HCT116 (cell line): ENCODE results near the gene ACSS1. TPM values are rescaled to one million over a fixed set of nuclear protein-coding genes. Genes with fewer than 3 reads are reported as not detected.

Source experiments
- ATAC-seq: fragments of 200-7000 bp; cut with Tn5 transposase; 2 replicates; pipeline ENCODE4 v1.9.1; 2020; ENCODE audit warnings: mild to moderate bottlenecking, moderate library complexity
- BruUV-seq: library from RNA; stranded (reverse); fragments of 400-500 nt; replicated peaks from 2 replicates; lab custom pipeline; 2021; lab: Mats Ljungman, UMichigan
- CTCF ChIA-PET: fragments of 300-600 bp; sonication (Branson Sonifier 250); formaldehyde crosslinking; loops from one replicate; lab custom pipeline; 2021; ENCODE audit warnings: antibody characterized with exemption; lab: Charles Lee
- POLR2A ChIA-PET: fragments of 300-600, 350-600 bp; sonication (Branson Sonifier 250); formaldehyde crosslinking; loops from one replicate; lab custom pipeline; 2021; ENCODE audit warnings: antibody characterized with exemption; lab: Charles Lee
- RAD21 ChIA-PET, 2 experiments: fragments of 300-600 bp; sonication (Branson Sonifier 250); formaldehyde crosslinking; loops; one replicate each; lab custom pipeline; 2023; ENCODE audit warnings: low total read pairs in 2 of 2; ENCODE audit not compliant: uncharacterized antibody in 2 of 2, unreplicated experiment in 2 of 2, low non-redundant PET in 1 of 2; lab: Charles Lee
- DNase-seq: peaks from one replicate; pipeline ENCODE4 v3.0.0-alpha.2; 2010; ENCODE audit warnings: low read depth, low spot score
- H2AFZ ChIP-seq: fragments of 200-600 bp; shearing (Covaris generic), sonication (generic); 2 replicates; pipeline ENCODE4 v1.6.1; 2017; ENCODE audit warnings: low read depth, mixed run types, mixed read lengths, antibody characterized with exemption, low read length; ENCODE audit not compliant: poor library complexity, severe bottlenecking
- H3K27ac ChIP-seq: 2 replicates; pipeline ENCODE4 v1.5.1; 2012; ENCODE audit warnings: low read depth, low read length
- H3K27me3 ChIP-seq: fragments of 200-600 bp; sonication (generic); 2 replicates; pipeline ENCODE4 v1.6.1; 2016; ENCODE audit warnings: mixed run types, low read length, mixed read lengths; ENCODE audit not compliant: insufficient read depth
- H3K36me3 ChIP-seq, 2 experiments: fragments of 200-500 bp in 1 of 2; fragments of 200-600 bp in 1 of 2; sonication (Bioruptor generic) in 1 of 2; sonication (generic) in 1 of 2; 2 replicates each; pipeline versions ENCODE4 v1.5.1 to v1.6.1; 2014 to 2016; ENCODE audit warnings: low read length in 2 of 2, inconsistent platforms in 1 of 2, mixed read lengths in 1 of 2, mixed run types in 1 of 2; ENCODE audit not compliant: insufficient read depth in 2 of 2, control insufficient read depth in 1 of 2
- H3K4me1 ChIP-seq, 2 experiments: fragments of 200-600 bp in 1 of 2; sonication (generic) in 1 of 2; 2 replicates each; pipeline versions ENCODE4 v1.5.1 to v1.6.1; 2012 to 2017; ENCODE audit warnings: low read length in 2 of 2, inconsistent platforms in 1 of 2, mild to moderate bottlenecking in 1 of 2, mixed read lengths in 1 of 2, mixed run types in 1 of 2, moderate library complexity in 1 of 2; ENCODE audit not compliant: insufficient read depth in 2 of 2, control insufficient read depth in 1 of 2
- H3K4me2 ChIP-seq: fragments of 200-600 bp; sonication (generic); 2 replicates; pipeline ENCODE4 v1.6.1; 2017; ENCODE audit warnings: mixed run types, low read length, mixed read lengths
- H3K4me3 ChIP-seq, 2 experiments: fragments of 200-600 bp in 1 of 2; sonication (generic) in 1 of 2; replicated peaks in 1 of 2; 2 replicates each; pipeline ENCODE4 v1.5.1; 2011 to 2016; ENCODE audit warnings: low read length in 2 of 2, control low read depth in 1 of 2, low read depth in 1 of 2, mild to moderate bottlenecking in 1 of 2, mixed read lengths in 1 of 2, mixed run types in 1 of 2
- H3K79me2 ChIP-seq: fragments of 200-600 bp; sonication (generic); 2 replicates; pipeline ENCODE4 v1.6.1; 2017; ENCODE audit warnings: mild to moderate bottlenecking, mixed run types, low read length, moderate library complexity, mixed read lengths; ENCODE audit not compliant: insufficient read depth
- H3K9ac ChIP-seq: fragments of 200-600 bp; sonication (generic); 2 replicates; pipeline ENCODE4 v1.6.1; 2016; ENCODE audit warnings: low read length, mixed read lengths
- H3K9me2 ChIP-seq: fragments of 200-600 bp; sonication (generic), shearing (Covaris generic); 2 replicates; pipeline ENCODE4 v1.6.1; 2017; ENCODE audit warnings: mixed run types, mild to moderate bottlenecking, moderate library complexity; ENCODE audit not compliant: insufficient read depth
- H3K9me3 ChIP-seq, 2 experiments: fragments of 200-500 bp in 1 of 2; fragments of 200-600 bp in 1 of 2; sonication (Bioruptor generic) in 1 of 2; sonication (generic) in 1 of 2; 2 replicates each; pipeline ENCODE4 v1.6.1; 2014 to 2017; ENCODE audit warnings: low read length in 2 of 2, mixed read lengths in 2 of 2, inconsistent platforms in 1 of 2, low read depth in 1 of 2, mild to moderate bottlenecking in 1 of 2, mixed run types in 1 of 2, moderate library complexity in 1 of 2; ENCODE audit not compliant: control insufficient read depth in 1 of 2, insufficient read depth in 1 of 2
- H4K20me1 ChIP-seq: fragments of 200-600 bp; sonication (generic), shearing (Covaris generic); 2 replicates; pipeline ENCODE4 v1.6.1; 2017; ENCODE audit warnings: mixed run types, mild to moderate bottlenecking, moderate library complexity; ENCODE audit not compliant: insufficient read depth
- ATF3 ChIP-seq: IDR thresholded peaks from 2 replicates; pipeline ENCODE4 v1.6.1; 2012
- EGR1 ChIP-seq: IDR thresholded peaks from 2 replicates; pipeline ENCODE4 v1.6.1; 2012; ENCODE audit warnings: low read depth
- FOSL1 ChIP-seq: IDR thresholded peaks from 2 replicates; pipeline ENCODE4 v1.6.1; 2012; ENCODE audit warnings: low read depth
- POLR2AphosphoS5 ChIP-seq: IDR thresholded peaks from 2 replicates; pipeline ENCODE4 v1.6.1; 2011; ENCODE audit warnings: mild to moderate bottlenecking, low read depth, low read length, moderate library complexity
- RAD21 ChIP-seq: IDR thresholded peaks from 2 replicates; pipeline ENCODE4 v1.6.1; 2012; ENCODE audit warnings: low read depth, mild to moderate bottlenecking
- SP1 ChIP-seq: IDR thresholded peaks from 2 replicates; pipeline ENCODE4 v1.6.1; 2012; ENCODE audit warnings: low read depth
- SRF ChIP-seq: IDR thresholded peaks from 2 replicates; pipeline ENCODE4 v1.6.1; 2012; ENCODE audit warnings: low read depth
- YY1 ChIP-seq: IDR thresholded peaks from 2 replicates; pipeline ENCODE4 v1.6.1; 2011; ENCODE audit warnings: low read length, low read depth, moderate library complexity, mild to moderate bottlenecking; ENCODE audit not compliant: insufficient replicate concordance; ENCODE audit errors: extremely low read depth
- ZFX ChIP-seq: fragments of 450-650 bp; IDR thresholded peaks from 2 replicates; pipeline ENCODE4 v1.6.1; 2017
- intact Hi-C: fragments of 100-400 bp; cut with micrococcal nuclease; formaldehyde crosslinking; loops from 2 replicates; pipeline ENCODE4 v1.10.0; 2022
- total RNA-seq: library from RNA; stranded (reverse); gene quantifications from one replicate; pipeline ENCODE4 v1.2.1, GENCODE V29; 2021; ENCODE audit not compliant: unreplicated experiment
- TF ChIP-seq, protein P1 (sequence below): IDR thresholded peaks from 2 replicates; pipeline ENCODE4 v1.6.1; 2012; ENCODE audit warnings: low read depth

Gene ACSS1
- total RNA-seq, 1 experiment from 2014 or later = 0.27 TPM

DNA sequence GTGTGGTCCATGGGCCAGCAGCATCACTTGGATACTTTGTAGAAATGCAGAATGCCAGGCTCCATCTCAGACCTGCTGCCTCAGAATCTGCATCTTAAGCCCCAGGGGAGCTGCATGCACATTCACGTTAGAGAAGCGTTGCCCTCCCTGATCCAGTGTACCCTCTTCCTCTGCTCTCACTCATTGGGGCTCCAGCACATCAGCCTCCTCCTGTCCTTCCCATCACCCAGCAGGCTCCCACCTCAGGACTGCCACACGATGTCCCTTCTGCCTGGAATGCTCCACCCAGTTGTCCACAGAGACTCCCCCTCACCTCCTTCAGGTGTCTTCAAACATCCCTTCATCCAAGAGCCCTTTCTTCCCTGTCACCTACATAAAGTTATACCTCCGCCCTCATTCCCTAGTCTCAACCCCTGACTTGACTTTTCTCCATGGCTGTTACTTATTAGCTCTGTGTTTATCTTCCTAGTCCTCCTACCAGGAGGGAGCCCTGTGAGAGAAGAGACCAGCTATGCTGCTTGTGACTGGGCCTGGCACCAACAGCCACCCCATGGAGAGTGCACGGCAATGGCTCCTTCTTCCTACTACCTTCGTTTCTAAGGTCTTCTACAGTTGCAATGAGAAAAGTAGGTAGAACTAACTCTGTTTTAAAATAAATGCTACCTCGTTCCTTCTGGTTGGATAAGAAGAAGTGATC lies 3.3 kb upstream of the ACSS1 start:
- Histone ChIP-seq H2AFZ (no peak overlapping the region), H3K9me2 (no peaks in the 10 kb centered on the region), H3K4me3 (no peak overlapping the region), H3K9me3 (no peaks in the 10 kb centered on the region), H3K36me3 (no peaks in the 10 kb centered on the region), H3K9ac (no peak overlapping the region), H3K27me3 (peaks cover 52% of the 10 kb centered on the region), H3K4me2 (no peak overlapping the region), H4K20me1 (no peaks in the 10 kb centered on the region), H3K4me1 (no peaks in the 10 kb centered on the region), H3K27ac (no peak overlapping the region), H3K79me2 (no peaks in the 10 kb centered on the region)
- ATAC-seq (no peak), DNase-seq (no peak)
- TF ChIP-seq EGR1 (no peak), POLR2AphosphoS5 (no peak), ATF3 (no peak), SRF (no peak), ZFX (no peak), RAD21 (no peak), FOSL1 (no peak), SP1 (no peak)
- CTCF ChIA-PET = interaction anchor here (5.4 kb wide), 1 partner anchor 66 kb away, joined by 31 read pairs; no protein-coding TSS in a partner anchor
- intact Hi-C loops = loop anchor here (10.0 kb wide), 1 partner anchor 334 kb away; the partner anchor contains the start of gene ABHD12
- no TSS peak for BruUV-seq
- POLR2A ChIA-PET = no interaction called here
- RAD21 ChIA-PET = no interaction called here

DNA sequence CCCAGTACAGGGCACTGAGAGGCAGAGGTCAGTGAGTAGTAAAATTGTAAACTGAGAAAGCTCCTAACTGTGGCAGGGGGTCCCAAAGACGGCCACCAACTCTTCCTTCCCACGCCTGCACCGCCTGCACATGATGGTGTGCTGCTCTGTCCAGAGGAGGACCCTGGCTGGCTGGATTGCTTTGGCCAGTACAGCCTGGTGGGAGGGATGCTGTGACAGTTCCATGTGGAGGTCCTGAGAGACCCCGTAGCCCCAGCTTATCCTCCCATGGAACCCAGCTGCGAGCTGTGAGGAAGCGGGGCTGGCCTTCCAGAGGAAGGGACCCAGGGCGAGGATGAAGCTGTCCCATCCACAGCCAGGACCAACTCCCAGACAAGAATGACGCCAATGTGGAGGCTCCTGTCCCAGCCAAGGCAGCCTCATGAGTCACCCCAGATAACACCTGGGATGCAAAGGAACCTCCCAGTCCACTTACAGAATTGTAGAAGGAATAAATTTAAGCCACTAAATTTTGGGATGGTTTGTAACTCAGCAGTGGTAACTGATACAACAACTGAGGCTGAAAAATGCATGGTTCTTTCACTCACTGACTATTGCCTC lies 2.0 kb upstream of the ACSS1 start:
- no peak for ATAC-seq
- ChIA-PET RAD21 (no interaction called here), POLR2A (no interaction called here), CTCF (no interaction called here)
- Histone ChIP-seq H3K27ac (no peak overlapping the region), H4K20me1 (no peaks in the 10 kb centered on the region), H3K27me3 (peaks cover 47% of the 10 kb centered on the region), H3K4me2 (no peak overlapping the region), H3K9me3 (no peaks in the 10 kb centered on the region), H3K4me3 (no peak overlapping the region), H3K9me2 (no peaks in the 10 kb centered on the region), H3K36me3 (no peaks in the 10 kb centered on the region), H2AFZ (no peak overlapping the region), H3K79me2 (no peaks in the 10 kb centered on the region), H3K9ac (no peak overlapping the region), H3K4me1 (no peaks in the 10 kb centered on the region)
- no TSS peak for BruUV-seq
- TF ChIP-seq YY1 (no peak), FOSL1 (no peak), SRF (no peak), EGR1 (no peak)
- TF ChIP-seq, protein P1, sequence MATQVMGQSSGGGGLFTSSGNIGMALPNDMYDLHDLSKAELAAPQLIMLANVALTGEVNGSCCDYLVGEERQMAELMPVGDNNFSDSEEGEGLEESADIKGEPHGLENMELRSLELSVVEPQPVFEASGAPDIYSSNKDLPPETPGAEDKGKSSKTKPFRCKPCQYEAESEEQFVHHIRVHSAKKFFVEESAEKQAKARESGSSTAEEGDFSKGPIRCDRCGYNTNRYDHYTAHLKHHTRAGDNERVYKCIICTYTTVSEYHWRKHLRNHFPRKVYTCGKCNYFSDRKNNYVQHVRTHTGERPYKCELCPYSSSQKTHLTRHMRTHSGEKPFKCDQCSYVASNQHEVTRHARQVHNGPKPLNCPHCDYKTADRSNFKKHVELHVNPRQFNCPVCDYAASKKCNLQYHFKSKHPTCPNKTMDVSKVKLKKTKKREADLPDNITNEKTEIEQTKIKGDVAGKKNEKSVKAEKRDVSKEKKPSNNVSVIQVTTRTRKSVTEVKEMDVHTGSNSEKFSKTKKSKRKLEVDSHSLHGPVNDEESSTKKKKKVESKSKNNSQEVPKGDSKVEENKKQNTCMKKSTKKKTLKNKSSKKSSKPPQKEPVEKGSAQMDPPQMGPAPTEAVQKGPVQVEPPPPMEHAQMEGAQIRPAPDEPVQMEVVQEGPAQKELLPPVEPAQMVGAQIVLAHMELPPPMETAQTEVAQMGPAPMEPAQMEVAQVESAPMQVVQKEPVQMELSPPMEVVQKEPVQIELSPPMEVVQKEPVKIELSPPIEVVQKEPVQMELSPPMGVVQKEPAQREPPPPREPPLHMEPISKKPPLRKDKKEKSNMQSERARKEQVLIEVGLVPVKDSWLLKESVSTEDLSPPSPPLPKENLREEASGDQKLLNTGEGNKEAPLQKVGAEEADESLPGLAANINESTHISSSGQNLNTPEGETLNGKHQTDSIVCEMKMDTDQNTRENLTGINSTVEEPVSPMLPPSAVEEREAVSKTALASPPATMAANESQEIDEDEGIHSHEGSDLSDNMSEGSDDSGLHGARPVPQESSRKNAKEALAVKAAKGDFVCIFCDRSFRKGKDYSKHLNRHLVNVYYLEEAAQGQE = no peak
- no peak for DNase-seq
- intact Hi-C loops = loop anchor here (10.0 kb wide), 1 partner anchor 335 kb away; the partner anchor contains the start of gene ABHD12
